Measurements from ENCODE around the gene ARAP2.

Gene ARAP2

GRCh38 chr4:36020351-36020750 lies 224.0 kb downstream of the ARAP2 start:
- Histone ChIP-seq H3K4me1 (ENCODE audit: insufficient read depth, low read length) (no peaks in the 10 kb centered on the region), H3K9ac (ENCODE audit: low read length) (no peak overlapping the region), H3K9me3 (ENCODE audit: low read length) (no peaks in the 10 kb centered on the region), H3K27ac (ENCODE audit: low read depth, low read length) (no peak overlapping the region), H3K27me3 (ENCODE audit: control insufficient read depth in 1 of 2, insufficient read depth in 2 of 2, low read length in 2 of 2) (no peaks in the 10 kb centered on the region), H3K36me3 (ENCODE audit: insufficient read depth, low read length) (no peaks in the 10 kb centered on the region), H3K4me3 (ENCODE audit: low read depth in 1 of 2, low read length in 2 of 2) (no peak overlapping the region)

Measured in muscle layer of colon (tissue), 2 donors.